HL-60/S4 treated with phorbol 12-myristate 13-acetate at 8.2 ng/mL for 4 days and 3 days (cell line): ENCODE measurements around the gene PAPOLB.
"Not testable (repeated sequence)": the region's sequence is repeated elsewhere in the genome, so short reads cannot be mapped to it uniquely, and the experiment has no call there.

Source experiments
- in situ Hi-C: fragments of 300-500 bp; cut with MboI; formaldehyde crosslinking; loops from 2 replicates; pipeline ENCODE4 v1.15.0; 2022; ENCODE audit warnings: low sequenced_read_pairs

Gene PAPOLB

DNA sequence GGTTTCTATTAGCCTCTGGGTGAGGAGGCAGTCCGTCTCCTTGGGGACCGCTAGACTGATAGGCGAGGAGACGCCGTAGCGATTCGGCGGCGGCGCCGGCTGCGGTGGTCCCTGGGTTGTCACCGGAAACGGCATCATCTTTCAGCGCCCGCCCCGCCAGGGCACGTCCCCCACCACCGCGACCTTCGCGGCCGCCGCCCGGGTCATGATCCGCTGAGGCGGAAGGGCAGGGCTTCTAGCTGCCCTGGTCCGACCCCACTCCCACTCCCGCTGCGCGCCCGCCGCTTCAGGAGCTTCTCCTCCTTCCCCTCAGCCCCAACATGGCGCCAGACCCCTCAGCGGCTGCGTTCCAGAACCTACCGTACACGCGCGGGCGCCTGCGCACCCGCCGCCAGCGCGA, at the start of gene PAPOLB:
Gene PAPOLB (minus strand): TSS at position 358 of the 400 bp plus-strand sequence. CDS start 220 bp downstream, at position 138.
- in situ Hi-C loops: no loop called here

DNA sequence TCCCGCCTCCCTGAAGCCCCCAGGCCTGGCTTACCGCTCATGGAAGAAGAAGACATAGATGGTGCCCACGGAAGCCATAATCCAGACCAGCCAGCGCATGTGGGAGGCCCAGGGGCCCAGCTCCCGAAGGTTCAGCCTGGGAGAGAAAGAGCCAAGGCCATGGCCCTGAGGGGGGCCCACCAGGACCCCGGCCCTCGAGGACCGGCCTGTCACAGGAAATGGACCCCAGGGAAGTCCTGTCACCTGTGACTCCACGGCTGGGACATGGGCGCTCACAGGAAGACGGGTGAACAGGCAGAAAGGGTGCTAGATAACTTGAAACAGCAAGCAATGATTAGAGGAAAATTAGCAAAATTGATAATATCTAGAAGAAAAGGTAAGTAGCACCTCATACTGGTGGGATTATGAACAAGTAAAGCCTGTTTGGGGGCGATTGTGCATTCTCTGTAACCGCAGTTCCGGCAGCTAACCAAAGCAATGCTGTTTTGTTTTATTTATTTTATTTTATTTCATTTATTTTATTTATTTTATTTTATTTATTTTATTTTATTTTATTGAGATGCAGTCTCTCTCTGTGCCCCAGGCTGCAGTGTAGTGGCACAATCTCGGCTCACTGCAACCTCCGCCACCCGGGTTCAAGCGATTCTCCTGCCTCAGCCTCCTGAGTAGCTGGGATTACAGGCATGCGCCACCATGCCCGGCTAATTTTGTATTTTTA, 49.4 kb upstream of the PAPOLB start:
- in situ Hi-C loops: no loop called here

DNA sequence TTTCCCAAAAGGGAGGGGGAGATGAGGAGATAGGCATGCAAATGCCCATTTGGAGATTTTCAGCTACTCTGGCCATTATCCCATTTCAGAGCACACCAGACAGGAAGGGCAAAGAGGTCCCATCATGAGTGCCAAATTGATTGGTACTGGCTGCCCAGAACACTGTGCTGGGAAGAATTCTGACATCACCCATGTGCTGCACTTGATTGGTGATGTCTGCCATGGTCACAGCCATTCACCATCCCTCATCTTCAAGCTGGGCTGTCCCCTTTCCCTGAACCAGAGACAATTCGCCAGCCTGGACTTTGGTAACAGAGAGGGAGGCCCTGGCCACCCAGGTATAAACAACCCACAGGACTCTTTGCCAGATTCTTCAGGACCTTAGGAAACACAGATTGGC, 44.9 kb upstream of the PAPOLB start:
- in situ Hi-C loops: no loop called here

DNA sequence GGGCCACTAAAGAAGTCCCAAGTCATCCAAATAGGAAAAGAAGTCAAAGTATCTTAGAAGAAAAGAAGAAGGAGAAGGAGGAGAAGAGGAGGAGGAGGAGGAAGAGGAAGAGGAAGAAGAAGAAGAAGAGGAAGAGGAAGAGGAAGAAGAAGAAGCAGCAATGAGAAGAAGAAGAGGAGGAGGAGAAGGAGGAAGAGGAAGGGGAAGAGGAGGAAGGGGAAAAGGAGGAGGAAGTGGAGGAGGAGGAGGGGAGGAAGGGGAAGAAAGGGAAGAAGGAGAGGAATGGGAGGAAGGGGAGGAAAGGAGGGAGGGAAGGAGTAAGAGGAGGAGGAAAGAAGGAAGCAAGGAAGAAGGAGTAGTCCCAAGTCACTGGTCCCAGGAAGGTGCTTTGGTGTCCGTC, 43.3 kb upstream of the PAPOLB start:
- in situ Hi-C loops: no loop called here

DNA sequence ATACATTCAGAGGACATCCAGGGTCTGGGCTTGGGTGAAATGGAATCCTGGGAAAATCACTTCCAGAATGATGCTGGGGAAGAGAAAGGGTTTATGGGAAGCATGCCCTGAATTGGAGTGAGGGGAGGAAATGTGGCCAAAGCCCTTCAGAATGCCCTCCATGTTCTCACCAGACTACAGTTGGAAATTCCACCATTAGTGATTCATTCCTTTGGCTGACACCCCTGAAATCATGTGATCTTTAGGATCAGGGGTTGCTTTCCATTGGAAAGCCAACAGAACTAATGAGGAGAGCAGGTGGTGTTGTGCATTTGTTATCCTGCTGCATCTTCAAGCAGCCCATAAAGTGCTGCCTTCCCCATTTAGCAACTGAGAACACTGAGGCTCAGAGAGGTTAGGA, 42.5 kb upstream of the PAPOLB start:
- in situ Hi-C loops: no loop called here

DNA sequence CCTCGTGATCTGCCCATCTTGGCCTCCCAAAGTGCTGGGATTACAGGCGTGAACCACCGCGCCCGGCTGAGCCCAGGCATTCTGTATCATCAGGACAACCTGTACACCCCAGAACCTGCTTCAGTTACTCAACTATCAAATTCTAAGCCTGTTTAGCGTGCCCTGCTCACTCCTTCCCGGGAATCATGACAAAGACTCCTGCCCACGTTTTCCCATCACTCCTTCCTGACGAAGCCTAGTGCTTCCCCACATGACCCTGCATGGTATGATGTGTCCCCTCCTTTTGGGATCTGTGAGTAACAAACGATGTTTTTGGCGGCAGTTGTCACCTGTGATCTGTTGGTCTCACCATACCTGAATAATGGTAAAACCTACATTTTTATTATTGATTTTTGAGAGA, 33.9 kb upstream of the PAPOLB start:
- in situ Hi-C loops: no loop called here

DNA sequence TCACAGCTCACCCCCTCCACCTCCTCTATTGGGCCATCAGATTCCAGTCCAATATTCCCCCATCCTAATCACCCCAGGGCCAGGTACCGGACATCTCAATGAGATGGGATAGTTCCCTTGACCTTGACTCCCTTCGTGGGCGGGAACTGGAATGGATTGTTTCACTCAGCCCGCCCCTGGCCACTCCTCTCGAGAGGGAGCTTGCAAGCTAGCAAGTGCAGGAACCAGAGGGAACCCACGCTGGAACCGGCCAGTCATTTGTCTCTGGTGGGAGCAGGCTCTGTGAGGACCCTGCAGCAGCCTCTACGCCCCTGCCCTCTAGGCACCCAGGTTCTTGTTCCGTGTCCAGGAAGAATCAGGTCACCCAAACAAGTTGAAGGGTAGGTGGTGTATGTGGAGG, 32.7 kb upstream of the PAPOLB start:
- in situ Hi-C loops: no loop called here

DNA sequence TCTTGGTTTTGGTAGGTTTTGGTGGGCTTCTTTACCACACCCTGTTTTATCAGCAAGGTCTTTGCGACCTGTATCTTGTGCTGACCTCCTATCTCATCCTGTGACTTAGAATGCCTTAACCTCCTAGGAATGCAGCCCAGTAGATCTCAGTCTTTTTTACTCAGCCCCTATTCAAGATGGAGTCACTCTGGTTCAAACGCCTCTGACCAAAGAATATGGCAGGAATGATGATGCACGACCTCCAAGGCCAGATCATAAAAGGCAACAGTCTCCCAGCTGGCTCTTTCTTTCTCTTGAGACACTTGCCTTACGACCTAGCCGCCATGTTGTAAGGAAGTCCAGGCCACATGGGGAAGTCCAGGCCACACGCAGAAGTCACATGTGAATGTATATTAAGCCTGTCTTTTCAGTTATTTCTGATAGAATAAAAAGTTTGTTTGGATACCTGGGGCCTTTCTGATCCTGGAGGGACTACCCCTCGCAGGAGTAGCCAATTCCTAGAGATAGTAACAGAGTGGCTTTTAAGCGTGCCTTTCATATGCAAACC, 32.2 kb upstream of the PAPOLB start:
- in situ Hi-C loops: no loop called here

DNA sequence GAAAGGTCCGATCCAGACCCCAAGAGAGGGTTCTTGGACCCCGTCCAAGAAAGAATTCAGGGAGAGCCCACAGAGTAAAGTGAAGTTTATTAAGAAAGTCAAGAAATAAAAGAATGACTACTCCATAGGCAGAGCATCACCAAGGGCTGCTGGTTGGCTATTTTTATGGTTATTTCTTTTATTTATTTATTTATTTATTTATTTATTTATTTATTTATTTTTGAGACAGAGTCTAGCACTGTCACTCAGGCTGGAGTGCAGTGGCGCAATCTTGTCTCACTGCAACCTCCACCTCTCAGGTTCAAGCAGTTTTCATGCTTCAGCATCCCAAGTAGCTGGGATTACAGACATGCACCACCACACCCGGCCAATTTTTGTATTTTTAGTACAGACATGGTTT, 31.4 kb upstream of the PAPOLB start:
- in situ Hi-C loops: not testable (repeated sequence)

DNA sequence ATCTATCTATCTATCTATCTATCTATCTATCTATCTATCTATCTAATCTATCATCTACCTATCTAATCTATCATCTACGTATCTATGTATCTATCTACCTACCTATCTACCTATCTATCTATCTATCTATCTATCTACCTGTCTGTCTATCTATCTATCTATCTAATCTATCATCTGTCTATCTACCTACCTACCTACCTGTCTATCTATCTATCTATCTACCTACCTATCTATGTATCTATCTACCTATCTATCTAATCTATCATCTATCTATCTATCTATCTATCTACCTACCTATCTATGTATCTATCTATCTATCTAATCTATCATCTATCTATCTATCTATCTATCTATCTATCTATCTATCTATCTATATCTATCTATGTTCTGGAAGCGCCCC, 29.7 kb upstream of the PAPOLB start:
- in situ Hi-C loops: not testable (repeated sequence)

DNA sequence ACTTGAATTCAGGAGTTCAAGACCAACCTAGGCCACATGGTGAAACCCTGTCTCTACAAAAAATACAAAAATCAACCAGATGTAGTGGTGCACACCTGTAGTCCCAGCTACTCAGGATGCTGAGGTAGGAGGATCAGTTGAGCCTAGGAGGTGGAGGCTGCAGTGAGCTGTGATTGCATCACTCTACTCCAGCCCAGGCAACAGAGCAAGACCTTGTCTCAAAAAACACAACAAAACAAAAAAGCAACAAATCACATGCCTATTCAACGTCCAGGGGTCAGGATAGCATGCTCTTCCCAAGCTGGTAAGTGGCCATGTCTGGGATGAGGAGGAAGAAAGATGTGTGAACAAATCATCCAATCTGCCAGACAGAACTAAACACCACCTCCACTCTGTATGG, 27.9 kb upstream of the PAPOLB start:
- in situ Hi-C loops: no loop called here

DNA sequence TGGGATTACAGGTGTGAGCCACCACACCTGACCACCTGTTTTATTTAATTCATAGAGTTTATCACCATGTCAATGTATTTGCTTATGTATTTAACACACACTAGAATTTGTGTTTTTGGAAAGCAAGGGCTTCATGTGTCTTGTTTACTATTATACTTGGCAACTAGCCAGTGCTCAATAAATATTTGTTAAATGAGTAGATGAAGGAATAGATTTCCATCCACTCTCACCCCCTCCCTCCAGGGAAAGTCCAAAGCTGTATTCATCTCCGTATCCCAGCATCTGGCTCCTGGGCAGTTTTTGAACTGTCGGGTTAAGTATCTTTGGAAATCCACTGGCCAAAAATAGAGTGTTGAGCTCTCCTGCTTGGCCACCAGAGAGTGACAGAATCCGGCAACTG, 26.3 kb upstream of the PAPOLB start:
- in situ Hi-C loops: no loop called here

DNA sequence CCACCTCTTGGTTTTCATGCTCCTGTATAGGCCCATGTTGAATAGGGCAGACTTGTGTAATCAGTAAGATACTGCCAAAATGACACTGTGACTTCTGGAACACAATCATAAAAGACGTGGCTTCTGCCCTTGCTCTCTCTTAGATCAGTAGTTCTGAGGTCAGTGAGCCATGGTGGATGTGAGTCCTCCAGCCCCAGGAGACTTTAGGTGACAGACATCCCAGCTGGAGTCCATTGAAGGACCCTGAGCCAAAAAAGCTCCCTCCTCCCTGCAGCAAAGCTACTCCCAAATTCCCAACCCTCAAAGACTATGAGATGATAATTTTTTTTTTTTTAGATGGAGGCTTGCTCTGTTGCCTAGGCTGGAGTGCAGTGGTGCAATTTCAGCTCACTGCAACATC, 24.8 kb upstream of the PAPOLB start:
- in situ Hi-C loops: no loop called here

DNA sequence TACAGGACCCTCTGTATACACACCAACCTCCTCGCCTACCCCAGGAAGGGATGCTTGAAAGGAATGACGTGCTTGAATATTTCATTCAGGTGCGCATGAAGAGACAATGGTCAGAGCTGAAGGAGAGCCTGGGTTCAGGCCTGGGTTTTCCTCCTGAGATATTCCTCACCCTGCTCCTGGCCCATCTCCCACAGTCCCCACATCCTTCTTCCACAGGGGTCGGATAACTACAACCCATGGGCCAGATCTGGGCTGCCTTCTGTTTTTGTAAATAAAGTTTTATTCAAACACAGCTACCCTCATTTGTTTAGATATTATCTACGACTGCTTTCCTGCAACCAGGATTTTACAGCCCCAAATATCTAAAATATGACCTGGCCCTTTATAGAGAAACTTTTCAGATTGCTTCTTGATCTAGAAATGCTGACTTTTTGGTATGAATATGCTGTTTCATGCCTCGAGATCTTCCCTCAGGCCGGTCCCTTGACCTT, 23.5 kb upstream of the PAPOLB start:
- in situ Hi-C loops: no loop called here

DNA sequence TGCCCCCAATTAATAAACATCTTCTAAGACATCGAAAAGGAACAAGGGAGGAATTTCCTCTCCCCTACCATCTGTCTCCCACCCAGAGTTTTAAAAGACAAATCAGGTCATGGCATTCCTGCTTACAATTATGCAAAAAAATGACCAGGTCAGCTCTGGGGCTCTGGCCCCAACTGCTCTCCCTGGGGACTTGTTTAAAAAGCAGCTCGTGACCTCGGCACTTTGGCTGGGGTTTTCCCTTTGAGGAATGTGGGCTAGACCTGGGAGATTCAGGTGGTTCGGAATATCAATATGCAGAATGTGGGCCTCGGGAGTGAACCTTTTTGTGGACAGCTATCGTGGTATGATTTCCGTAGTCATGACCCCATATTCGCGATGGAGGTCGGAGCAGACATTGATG, 22.3 kb upstream of the PAPOLB start:
- in situ Hi-C loops: no loop called here

DNA sequence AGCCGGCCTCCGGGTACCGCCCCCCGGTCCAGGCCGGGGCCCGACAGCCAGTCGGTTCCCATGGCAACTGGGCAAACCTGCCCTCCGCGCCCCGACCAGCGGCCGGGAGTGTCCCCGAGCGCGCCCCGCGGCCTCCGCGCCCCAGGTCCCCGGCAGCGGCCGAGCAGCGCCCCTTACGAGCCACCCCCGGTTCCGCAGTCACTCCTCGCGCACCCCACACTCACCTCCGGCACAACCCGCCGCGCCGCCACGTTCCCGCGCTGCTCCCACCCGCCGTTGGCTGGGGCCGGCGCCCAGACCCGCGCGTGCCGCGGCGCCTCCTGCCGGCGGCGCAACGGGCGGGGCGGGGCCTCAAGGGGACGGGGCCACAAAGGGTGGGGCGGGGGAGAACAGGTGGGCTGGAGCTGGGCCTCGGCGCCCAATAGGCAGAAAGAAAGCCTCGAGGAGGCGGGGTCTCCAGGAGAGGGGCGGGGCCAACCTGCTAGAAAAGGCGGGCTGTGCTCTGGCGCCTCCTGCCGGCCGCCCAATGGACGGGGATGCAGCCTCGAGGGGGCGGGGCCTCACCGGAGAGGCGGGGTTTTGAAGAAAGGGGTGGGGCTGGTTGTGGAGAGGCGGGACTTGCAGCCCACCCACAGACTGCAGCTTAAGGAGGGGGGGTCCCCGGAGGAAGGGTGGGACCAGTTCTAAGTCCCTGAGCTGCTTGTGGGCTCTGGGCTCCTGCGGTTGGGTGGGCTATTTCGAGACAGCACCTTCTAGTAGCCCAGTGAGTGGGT, 21.7 kb upstream of the PAPOLB start, which contains the start of gene RADIL:
Gene RADIL (minus strand): TSS at position 345 of the 773 bp plus-strand sequence. CDS start 5,577 bp downstream, outside the sequence.
- in situ Hi-C loops: no loop called here

DNA sequence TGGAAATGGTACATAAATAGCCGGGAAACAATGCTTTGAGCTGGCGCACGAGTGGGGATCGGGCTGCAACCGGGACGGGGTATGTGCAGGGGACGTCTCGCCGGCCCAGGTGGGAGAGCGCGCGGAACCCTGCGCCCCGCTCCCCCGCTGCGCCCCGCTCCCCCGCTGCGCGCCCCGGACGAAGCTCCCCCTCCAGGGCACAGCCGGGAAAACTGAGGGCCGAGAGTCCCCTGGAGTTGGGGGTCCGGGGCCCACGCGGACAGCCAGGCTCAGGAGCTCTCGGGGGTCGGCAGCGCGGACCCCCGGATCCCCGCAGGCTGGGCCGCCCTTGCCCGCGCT, 21.2 kb upstream of the PAPOLB start:
- in situ Hi-C loops: no loop called here

DNA sequence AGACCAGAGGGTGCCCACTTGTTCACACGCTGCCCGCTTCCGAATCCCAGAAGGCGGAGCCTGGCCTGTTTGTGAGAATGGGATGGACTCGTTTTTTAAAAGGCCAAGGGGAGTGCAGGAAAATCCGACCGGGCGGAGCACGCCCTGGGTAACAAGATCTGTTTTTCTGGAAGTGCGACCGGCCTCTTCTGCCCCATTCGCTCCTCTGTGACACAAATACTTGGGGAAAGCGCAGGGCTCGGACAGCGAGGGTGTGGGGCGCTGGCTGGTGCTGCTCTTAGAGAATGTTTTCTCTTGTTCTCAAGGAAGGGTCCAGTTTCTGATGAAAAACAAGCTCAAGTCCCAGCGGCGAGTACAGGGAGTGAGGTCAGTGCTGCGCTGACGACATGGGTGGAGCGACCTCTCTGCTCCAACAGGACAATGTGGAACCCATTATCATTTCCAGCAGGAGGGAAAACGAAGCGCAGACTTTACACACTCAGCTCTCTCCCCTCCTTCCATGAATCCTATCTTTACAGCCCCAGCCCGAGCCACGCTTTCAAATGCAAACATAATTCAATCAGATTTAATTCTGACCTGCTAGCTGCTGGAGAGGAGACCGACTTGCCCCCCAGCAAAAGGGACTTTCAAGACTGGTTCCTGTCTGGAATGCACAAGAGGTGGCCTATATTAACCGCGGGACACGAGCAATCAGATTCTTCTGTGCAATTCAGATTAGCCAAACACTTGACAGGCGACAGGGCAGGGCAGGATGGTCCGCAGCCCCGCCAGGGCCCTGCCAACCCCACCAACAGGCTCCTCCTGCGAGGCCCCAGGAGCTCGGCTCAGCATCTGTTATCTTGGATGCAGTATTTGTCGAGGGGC, 20.6 kb upstream of the PAPOLB start:
- in situ Hi-C loops: no loop called here

DNA sequence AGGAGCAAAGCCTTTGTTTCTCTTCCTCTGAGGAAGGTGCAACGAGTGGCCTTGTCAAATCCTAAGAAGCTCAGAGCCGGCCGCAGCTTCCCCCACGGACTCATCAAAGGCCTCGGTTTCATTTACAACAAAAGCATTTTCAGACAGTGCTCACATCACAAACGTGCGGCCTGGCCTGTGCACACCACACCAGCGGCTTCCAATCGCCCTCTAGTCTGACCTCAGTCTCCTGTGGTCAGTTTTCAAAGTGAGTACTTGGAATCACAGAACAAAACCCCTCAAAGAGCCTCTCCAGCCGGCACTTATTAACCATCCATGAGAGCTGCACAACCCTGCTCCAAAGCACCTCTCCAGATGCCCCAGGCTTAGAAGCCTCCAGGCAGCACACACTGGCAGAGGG, 18.4 kb upstream of the PAPOLB start:
- in situ Hi-C loops: no loop called here

DNA sequence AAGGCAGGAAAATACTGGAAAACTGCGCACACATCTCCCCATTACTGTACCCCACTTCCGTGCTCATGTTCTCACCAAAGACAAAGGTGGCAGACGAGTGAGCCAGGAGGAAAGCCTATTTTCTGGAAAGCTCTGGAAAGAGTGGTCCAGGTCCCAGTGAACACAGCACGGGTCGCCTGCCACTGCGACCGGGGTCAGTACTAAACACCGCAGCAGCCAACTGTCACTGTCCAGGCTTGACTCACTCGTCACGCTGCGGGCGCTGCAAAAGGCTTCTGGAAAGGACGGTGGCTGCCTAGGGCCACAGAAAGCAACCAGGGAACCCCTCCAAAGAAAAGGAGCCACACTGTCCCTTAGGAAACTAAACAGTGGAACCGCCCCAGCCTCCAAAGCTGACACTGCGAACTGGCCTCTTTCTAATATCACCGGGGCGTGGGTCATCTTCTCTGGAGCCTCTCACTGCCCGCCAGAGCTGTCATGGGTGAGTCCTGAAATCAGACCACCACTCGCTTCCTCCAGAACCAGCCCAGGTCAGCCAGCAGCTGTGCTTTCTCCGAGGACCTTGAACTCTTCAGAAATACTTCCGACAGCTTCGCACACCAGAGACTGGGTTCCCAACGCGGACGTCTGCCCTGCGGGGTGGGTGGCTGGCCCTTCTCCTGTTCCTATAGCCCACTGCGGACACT, 17.7 kb upstream of the PAPOLB start:
- in situ Hi-C loops: no loop called here
